HG03103 (cell line): ENCODE data around the gene GRAPL.
"Not testable (repeated sequence)": the region's sequence is repeated elsewhere in the genome, so short reads cannot be mapped to it uniquely, and the experiment has no call there.

Experiments used
- ATAC-seq: cut with Tn5 transposase; IDR thresholded peaks from one replicate; pipeline ENCODE4 v1.9.1; 2021; ENCODE audit warnings: low read depth; ENCODE audit not compliant: unreplicated experiment

The GRAPL gene

DNA sequence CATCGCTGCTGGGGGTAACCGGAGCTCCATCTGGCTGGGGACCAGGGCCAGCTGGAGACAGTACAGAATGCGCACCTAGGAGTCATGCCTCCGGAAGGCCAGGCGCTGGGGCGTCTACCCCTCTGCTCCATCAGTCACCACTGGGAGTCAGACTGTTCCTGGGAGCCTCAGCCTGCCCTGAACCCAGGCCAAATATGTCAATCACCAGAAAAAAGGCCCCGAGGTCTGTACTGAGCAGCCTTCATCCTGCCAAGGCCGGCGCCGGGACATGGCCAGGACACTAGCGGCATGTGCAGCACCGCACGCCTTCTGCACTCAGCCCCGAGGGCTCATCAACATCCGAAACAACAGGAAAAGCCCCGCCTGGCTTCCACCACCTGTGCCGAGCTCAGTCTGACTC, 8.7 kb downstream of the GRAPL start:
- ATAC-seq = not testable (repeated sequence)

DNA sequence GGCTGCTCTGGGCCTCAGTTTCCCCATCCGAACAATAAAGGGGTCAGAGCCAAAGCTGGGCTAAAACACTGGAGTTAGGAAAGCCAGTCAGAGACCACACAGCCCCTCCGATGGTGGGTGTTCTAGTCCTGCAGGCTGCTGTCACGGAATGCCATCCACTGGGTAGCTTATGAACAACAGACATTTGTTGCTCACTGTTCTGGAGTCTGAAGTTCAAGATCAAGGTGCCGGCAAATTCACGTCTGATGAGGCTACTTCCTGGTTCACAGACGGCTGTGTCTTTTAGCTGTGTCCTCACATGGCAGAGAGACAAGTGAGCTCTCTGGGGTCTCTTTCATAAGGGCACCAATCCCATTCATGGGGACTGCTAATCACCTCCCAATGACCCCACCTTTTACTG, 9.2 kb downstream of the GRAPL start:
- ATAC-seq = not testable (repeated sequence)

DNA sequence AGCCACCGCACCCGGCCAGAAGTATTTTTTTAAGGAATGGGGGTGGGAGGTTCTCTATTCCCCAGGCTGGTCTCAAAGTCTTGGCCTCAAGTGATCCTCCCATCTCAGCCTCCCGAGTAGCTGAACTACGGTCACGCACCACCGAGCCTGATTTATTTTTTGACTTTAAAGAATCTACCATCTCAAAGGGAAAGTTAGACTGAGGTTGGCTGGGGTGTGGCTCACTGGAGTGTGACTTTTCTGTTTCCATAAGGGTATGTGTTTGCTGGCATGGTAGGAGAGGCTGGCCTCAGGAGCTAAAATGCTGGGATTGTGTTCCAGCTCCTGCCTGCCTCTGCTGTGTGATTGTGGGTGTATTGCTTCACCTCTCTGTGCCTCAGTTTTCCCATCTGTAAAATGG, 10.6 kb downstream of the GRAPL start:
- not testable (repeated sequence) for ATAC-seq

DNA sequence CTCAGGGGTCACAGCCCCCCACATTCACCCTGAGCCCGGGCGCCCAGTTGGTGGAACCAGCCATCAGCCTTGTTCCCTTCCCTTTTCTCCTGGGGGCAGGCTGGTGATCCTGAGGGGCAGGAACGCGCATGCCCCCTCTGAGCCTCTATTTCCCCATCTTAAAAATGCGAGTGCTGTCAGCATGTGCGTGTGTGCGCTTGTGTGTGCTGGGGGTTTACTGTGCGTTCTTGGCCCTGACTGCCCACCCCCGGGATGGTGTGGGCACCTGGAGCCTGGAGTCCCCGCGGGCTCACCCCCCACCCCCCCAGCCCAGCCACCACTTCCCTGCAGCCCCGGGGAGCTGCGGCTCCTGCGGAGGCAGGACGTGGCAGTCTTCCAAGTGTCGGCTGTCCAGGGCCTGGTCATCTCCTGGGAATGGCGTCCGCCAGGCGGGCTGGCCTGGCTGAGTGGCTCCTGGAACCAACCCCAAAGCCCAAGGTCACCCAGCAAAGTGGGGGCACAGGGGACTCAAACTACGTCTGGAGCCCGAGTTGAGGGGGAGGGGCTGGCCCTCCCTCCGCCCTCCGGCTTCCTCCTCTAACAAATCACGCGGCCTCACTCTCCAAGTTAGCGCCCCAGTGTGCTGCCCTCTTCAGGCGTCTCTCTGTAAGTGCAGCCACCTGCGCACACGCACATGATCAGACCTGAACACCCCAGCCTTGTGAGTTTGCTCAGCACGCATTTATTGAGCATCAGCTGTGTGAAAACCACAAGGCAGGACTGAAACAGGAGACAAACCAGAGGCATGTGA, 14.2 kb downstream of the GRAPL start:
- peak; percentile 48 for ATAC-seq

DNA sequence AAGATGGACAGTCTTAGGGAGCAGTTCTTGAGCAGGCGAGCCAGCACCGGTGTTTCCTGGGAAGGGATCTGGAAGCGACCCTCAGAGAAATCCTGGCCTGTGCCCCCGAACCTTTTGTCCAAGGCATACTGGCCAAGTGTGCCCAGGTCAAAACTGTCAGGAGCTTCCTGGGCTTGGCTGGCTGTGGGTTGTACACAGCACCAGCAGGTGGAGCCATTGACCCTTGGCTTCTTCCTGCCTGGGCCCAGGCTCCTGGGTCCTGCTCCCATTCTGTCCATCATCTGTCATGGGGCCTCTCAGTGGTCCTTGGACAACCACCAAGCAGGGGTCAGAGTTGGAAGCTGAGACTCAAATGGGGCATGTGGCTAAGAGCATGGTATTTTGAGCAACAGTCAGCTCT, 15.0 kb downstream of the GRAPL start:
- ATAC-seq = not testable (repeated sequence)

DNA sequence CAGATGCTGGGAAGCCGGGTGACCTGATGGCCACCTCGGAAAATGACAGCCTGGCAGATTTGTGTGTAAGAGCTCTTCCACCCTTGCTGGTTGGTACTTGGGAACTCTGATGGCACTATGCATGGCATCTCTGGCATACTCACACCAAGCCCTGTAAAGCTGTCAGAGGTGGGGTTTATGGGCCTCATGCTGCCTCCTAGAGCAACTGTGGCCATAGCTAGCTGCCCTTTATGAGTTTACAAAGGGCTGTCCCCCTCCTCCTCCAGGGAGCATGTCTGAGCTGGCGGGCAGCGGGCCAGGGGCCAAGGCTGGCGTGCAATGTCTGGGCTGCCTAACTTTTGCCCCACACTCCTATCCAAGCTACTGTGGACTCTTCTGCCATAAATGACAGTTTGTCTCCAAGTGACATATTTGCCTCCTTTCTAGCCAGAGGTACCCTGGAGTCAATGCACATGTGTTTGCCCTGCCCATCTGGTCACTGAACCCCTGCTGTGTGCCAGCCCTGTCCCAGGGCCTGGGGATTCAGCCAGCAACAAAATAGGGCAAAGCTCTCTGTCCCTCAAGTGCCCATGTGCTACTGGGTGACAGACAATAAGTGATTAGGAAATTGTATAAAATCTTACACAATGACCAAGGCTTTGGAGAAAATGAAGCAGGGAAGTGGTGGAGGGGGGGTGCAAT, 15.8 kb downstream of the GRAPL start:
- not testable (repeated sequence) for ATAC-seq

DNA sequence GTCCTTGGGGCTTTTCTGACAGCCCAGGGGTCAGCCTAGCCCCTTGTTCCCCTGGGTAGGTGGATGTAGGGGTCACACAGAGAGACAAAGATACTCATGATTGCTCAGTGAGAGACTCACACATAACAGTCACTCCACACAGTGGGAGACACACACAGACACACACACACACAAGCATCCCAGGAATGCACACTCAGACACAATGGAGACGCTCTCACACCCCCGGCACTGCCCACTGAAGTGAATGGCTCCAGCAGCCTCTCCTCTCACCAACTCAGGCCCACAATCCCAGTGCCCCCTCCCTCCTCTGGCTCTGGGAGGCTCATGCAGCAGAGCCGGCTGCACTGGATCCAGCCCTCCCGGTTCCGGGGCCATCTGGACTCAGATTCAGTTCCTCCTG, 17.0 kb downstream of the GRAPL start:
- ATAC-seq = not testable (repeated sequence)

DNA sequence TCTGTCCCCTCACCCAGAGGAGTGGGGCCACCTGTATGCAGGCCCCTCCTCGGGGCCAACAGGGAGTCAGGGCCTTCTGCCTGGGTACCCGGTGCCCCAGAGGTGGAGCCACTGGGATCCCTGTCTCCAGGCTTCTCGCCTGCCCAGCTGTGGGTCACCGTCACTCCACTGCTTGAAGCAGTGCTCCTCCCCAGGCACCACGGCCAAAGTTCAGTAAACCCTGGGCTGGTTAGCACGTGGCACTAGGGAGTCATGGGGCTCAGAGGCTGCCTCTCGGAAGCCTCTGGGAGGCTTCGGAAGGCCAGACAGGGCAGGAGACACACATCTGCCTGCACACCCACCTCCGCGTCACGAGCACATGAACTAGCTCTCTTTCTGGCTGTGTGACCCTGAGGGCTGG, 18.1 kb downstream of the GRAPL start:
- ATAC-seq = not testable (repeated sequence)

DNA sequence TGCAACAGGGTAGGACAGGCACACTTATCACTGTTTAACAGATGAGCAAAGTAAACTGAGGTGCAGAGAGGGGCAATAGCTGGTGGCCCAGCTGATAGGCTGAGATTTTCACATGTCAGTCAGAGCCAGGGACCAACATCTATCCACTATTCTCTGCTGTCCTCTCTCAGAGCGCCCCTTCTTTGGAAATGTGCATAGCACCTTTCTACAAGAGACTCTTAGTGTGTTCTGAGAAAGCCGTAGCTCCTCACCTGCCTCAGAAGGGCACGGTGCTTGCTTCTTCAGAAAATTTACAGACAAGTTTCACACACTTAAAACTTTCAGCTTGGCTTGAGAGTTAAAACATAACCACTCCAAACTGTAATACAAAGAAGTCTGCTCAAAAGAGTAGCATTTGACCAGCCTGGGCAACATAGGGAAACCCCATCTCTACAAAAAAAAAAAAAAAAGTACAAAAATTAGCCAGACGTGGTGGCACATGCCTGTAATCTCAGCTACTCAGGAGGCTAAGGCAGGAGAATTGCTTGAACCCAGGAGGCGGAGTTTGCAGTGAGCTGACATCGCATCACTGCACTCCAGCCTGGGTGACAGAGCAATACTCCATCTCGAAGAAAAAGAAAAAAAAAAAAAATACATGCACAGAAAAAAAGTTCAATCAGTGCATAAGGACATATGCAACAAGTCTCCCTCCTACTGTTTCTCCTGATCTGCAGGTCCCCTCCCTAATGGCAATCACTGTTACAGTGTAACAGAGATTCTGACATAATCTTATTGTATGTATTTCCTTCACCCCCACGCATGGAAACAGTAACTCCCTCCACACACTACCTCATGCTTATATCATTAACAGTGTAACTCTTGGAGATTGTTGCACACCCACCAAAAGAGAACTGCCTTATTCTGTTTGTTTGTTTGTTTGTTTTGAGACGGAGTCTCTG, 23.6 kb downstream of the GRAPL start:
- not testable (repeated sequence) for ATAC-seq

DNA sequence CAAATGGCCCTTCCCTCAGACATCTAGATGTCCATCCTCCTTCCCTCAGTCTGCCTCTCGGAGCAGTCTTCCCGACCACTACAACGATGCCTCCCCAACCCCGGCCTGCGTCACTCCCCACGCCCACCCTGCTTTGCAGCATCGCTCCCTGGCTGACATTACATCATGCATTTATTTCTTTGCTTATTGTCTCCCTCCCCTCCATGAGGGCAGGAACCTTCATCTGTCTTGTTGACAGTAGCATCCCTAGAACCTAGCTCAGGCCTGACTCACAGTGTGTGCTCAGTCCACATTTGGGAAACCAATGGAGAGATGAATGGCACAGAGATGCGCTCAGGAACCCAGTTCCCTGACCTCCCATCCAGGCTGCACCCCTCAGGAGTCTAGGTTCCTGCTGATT, 30.2 kb downstream of the GRAPL start:
- not testable (repeated sequence) for ATAC-seq

DNA sequence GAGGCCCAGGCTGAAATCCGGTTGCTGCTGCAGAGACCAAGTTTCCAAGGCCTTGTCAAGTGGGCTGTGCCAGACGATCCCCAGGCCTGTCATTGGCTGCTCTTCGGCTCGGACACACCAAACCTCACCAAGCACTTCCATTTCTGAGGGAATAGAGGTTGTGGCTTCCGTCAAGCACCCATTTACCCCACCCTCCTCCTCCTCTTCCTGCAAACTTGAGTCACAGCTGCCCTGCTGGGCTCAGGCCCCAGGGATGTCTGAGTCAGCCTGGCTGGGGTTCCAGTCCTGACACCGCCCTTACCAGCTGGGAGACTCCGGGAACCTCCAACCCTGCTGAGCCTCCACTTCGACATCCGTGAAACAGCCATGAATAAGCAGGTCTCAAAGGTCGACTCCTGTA, 31.1 kb downstream of the GRAPL start:
- not testable (repeated sequence) for ATAC-seq

DNA sequence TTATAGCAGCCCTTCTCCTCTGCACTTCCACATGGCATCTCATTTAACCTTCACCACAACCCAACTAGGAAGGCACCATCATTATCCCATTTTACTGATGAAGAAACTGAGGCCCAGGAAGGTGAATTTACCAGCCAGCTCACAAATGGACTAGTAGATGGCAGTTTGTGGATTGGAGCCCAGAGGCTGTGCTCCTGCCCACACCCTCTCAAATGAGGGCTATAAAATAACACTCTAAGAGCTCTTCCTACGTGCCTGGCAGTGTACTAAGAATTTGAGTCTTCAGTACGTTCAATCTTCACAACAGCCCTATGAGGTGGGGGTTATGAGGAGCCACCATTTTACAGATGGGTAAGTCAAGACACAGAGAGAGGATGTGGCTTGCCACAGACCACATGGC, 31.5 kb downstream of the GRAPL start:
- not testable (repeated sequence) for ATAC-seq

DNA sequence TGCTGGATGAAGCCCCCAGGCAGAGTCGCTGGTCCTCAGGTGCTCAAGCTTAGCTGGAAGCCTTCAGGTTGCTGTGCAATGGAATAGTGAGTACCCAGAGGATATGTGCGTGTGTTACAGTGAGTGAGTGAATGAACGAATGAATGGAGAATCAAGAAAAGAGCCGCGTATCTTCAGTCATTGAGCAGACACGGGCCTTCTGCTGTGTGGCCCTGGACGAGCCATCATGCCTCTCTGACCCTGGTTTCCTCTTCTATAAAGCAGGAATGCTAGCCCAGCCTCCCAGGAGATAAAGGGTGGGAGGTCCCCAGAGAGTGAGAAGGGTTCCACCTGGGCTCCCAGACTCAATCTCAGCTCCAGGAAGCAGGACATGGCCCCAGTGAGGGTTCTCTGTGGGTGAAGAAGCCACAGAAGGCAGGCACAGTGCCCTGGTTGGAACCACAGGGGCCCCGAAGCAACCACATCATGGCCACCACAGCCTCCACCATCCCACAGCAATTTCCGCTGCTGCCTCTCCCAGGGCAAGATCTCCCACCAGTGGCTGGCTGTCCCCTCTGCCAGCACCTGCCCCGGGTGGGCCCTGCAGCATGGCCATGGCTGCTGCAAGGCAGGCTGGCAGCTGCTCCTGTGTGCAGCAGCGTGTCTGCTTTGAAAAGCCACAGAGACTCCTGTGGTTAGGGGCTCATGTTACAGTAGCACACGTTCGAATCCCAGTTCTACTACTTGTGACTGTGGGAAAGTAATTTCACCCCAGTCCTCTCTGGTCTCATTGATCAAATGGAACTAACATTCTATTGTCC, 34.1 kb downstream of the GRAPL start:
- ATAC-seq = not testable (repeated sequence)

DNA sequence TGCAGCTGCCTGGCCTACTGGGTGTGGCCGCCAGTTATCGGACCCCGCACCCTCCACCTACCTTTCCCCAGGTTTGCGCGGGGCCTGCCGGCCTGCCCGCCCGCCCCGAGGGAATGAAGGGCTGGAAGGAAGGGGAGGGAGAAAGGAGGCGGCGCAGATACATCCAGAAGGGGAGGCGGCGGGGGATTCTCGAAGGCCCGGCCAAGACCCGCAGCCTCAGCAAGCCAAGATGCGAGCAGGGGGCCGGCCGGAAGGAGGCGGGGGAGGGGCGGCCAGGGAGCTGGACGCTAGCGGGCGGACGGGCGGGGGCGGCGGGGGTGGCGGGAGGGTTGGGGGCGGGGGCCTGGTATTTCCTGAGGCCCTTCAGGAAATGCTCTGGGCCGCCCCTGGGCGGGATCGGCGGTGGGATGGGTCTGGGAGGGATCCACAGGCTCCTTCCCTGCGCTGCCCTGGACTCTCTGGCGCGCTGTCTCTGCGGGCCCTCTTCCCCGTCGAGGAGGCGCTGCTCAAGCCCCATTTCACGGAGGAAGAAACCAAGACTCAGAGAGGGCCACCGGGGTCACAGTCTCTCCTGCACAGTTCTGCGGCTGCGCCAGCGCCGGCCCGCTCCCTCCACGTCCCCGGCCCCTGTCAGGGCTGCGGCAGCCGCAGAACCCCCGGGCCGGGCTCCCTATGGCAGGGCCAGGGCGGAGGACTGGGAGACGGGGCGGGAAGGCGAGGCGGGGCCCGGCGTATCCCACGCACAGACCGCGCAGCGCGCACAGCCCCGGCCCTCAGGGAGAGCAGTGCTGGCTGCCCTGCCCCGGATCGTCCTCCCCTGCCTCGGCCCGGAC, 35.2 kb downstream of the GRAPL start:
- not testable (repeated sequence) for ATAC-seq

DNA sequence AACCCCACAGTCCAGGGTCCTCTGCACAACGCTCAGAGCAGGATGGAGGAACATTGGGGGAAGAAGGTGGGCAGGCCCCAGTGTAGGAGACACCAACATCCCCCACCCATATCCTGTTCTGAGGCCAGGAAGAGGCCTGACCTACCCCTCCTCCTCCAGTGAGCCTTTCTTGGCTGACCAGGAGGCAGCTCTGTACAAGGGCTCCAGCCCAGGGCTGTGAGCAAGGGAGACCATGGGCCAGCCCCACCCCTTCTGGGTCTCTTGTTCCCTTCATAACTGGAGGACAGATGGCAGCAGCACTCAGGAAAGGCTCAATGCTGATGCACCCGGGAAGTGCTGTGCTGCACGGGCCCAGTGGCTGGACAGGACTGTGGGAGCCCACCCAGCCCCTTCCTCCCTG, 47.0 kb downstream of the GRAPL start:
- not testable (repeated sequence) for ATAC-seq

DNA sequence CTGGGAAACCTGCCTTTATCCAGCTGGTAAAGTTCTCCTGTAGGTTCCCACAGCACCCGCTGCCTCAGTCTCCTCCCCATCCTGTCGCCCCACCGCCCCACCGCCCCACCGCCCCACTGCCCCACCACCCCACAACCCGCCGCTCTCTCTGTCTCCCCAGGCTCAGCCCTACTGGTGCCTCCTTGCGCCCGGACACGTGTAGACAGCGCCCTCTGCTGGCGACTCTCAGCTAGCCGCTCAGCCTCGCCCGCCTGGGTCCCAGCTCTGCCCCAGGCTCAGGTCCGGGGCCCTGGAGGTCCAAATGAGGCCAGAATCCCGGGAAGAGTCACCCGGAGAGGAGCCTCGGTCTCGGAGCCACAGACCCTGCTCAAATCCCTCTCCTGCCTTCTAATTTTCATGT, 48.0 kb downstream of the GRAPL start:
- ATAC-seq = not testable (repeated sequence)

DNA sequence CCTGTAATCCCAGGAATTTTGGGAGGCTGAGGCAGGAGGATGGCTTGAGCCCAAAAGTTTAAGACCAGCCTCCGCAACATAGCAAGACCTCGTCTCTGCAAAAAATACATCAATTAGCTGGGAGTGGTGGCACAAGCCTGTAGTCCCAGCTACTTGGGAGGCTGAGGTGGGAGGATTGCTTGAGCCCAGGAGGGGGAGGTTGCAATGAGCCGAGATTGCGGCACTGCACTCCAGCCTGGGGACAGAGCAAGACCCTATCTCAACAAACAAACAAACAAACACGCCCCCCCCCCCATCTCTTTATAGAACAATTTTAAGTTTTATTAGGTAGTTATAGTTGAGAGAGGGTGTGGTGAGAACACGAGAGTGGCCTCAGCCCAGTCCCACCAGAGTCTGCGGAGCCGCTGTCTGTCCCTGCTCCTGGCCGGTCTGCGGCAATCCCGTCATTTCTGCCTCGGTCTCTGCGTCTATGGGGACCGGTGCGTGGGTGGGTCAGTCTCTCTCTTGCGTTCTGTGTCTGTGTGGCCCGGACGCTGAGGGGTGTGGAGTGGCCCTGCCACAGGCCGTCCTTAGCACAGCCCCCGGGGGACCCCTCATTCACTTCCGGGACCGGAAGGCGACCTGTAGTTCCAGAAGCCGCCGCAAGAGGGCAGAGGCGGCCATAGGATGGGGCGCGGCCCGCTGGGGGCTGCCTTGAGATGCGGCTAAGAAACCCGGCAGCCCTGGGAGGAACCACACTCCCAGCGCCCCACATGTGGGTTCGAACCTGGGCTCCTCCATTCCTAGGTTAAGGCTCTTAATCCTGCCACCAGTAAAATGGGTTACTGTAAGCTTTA, 53.9 kb downstream of the GRAPL start:
- ATAC-seq = peak; percentile 72
